Ascending aorta (tissue), 2 donors: Measurements from ENCODE around the gene IMMP2L. TPM values are rescaled to one million over a fixed set of nuclear protein-coding genes. Genes with fewer than 3 reads are reported as not detected.

ENCODE experiments used
- DNase-seq, 2 donors: peaks; one replicate each; pipeline ENCODE4 v3.0.0-alpha.2; 2019; ENCODE audit warnings: low spot score in 2 of 2
- H3K27ac ChIP-seq, 2 donors: fragments of 200-600 bp; sonication (generic); one replicate each; pipeline ENCODE4 v1.5.1; 2016 to 2017; ENCODE audit warnings: mild to moderate bottlenecking in 1 of 2
- H3K27me3 ChIP-seq: fragments of 200-600 bp; sonication (generic); one replicate; pipeline ENCODE4 v1.5.1; 2017
- H3K36me3 ChIP-seq, 2 donors: fragments of 200-600 bp; sonication (generic); one replicate each; pipeline ENCODE4 v1.5.1; 2016
- H3K4me1 ChIP-seq, 2 donors: fragments of 200-600 bp; sonication (generic); one replicate each; pipeline ENCODE4 v1.5.1; 2016 to 2017; ENCODE audit warnings: mild to moderate bottlenecking in 1 of 2
- H3K4me3 ChIP-seq, 2 donors: fragments of 200-600 bp; sonication (generic); one replicate each; pipeline ENCODE4 v1.5.1; 2016 to 2017; ENCODE audit warnings: mild to moderate bottlenecking in 1 of 2
- H3K9me3 ChIP-seq, 2 donors: fragments of 200-600 bp; sonication (generic); one replicate each; pipeline ENCODE4 v1.5.1; 2016
- CTCF ChIP-seq, 3 experiments: fragments of 200-600 bp in 2 of 3; fragments of 450-650 bp in 1 of 3; sonication (generic) in 2 of 3; IDR thresholded peaks; one replicate each; pipeline ENCODE4 v1.5.1; 2016 to 2019; ENCODE audit warnings: antibody characterized with exemption in 3 of 3, mild to moderate bottlenecking in 1 of 3, moderate library complexity in 1 of 3
- intact Hi-C: fragments of 100-400 bp; cut with DNase I; formaldehyde crosslinking; loops from one replicate; pipeline ENCODE4 v1.15.1; 2023
- total RNA-seq: library from RNA; depleted of rRNA; stranded (reverse); fragments of >200 nt; gene quantifications from one replicate; pipeline ENCODE4 v1.1.0, GENCODE V29; 2016

Gene IMMP2L
- total RNA-seq, 1 donor from 2014 or later = 143 TPM

- intact Hi-C loops = no loop called here
- H3K9me3 ChIP-seq = no peaks in the 10 kb centered on the region
- no peaks in the 10 kb centered on the region for H3K4me1 ChIP-seq
- H3K27me3 ChIP-seq = no peaks in the 10 kb centered on the region
- no peak for DNase-seq
- TF ChIP-seq CTCF (IDR thresholded peaks at IDR 0.05) = no peak
- H3K4me3 ChIP-seq = no peak overlapping the region
- H3K36me3 ChIP-seq = no peaks in the 10 kb centered on the region
- H3K27ac ChIP-seq = no peak overlapping the region
Measured at GRCh38 chr7:111101856-111102646, 460.2 kb downstream of the IMMP2L start.

- Histone ChIP-seq H3K27ac (no peak overlapping the region), H3K4me1 (no peaks in the 10 kb centered on the region), H3K27me3 (no peaks in the 10 kb centered on the region), H3K4me3 (no peak overlapping the region), H3K9me3 (no peaks in the 10 kb centered on the region), H3K36me3 (no peaks in the 10 kb centered on the region)
- no peak for TF ChIP-seq CTCF (IDR thresholded peaks at IDR 0.05)
- intact Hi-C loops = no loop called here
- no peak for DNase-seq
Measured at GRCh38 chr7:111098926-111099250, 463.4 kb downstream of the IMMP2L start.

- Histone ChIP-seq H3K27me3 (no peaks in the 10 kb centered on the region), H3K36me3 (no peaks in the 10 kb centered on the region), H3K9me3 (no peaks in the 10 kb centered on the region), H3K27ac (no peak overlapping the region), H3K4me1 (no peaks in the 10 kb centered on the region), H3K4me3 (no peak overlapping the region)
- DNase-seq = peak in 1 of 2 donors; percentile 62
- peak; percentile 17 to 68 (median 45) for TF ChIP-seq CTCF (IDR thresholded peaks at IDR 0.05)
- intact Hi-C loops = no loop called here
Measured at GRCh38 chr7:111098011-111098925, 464.0 kb downstream of the IMMP2L start.

- no peak overlapping the region for H3K27ac ChIP-seq
- H3K36me3 ChIP-seq = no peaks in the 10 kb centered on the region
- H3K27me3 ChIP-seq = no peaks in the 10 kb centered on the region
- no peak overlapping the region for H3K4me3 ChIP-seq
- intact Hi-C loops = no loop called here
- no peaks in the 10 kb centered on the region for H3K9me3 ChIP-seq
- TF ChIP-seq CTCF (IDR thresholded peaks at IDR 0.05) = no peak
- DNase-seq = no peak
- peaks cover 0 to 1% of the 10 kb centered on the region in 2 donors for H3K4me1 ChIP-seq
Measured at GRCh38 chr7:111096997-111097396, 465.3 kb downstream of the IMMP2L start.

- intact Hi-C loops = no loop called here
- Histone ChIP-seq H3K36me3 (no peaks in the 10 kb centered on the region), H3K4me3 (no peak overlapping the region), H3K27ac (no peak overlapping the region), H3K27me3 (no peaks in the 10 kb centered on the region), H3K9me3 (no peaks in the 10 kb centered on the region), H3K4me1 (peaks cover 0 to 3% of the 10 kb centered on the region in 2 donors)
- no peak for DNase-seq
- no peak for TF ChIP-seq CTCF (IDR thresholded peaks at IDR 0.05)
Measured at GRCh38 chr7:111094419-111094818, 467.9 kb downstream of the IMMP2L start.
